Cardiac fibroblast (primary cell): ENCODE results near the gene METTL6.
"Not testable (repeated sequence)": the region's sequence is repeated elsewhere in the genome, so short reads cannot be mapped to it uniquely, and the experiment has no call there.

ENCODE experiments used
- DNase-seq, 2 donors: peaks; one replicate each; pipeline versions ENCODE4 v3.0.0 to v3.0.0-alpha.2; 2010; ENCODE audit warnings: low read depth in 2 of 2
- H3K4me3 ChIP-seq, 2 donors: replicated peaks in 1 of 2; 1 replicate in 1 of 2; 2 replicates in 1 of 2; pipeline ENCODE4 v1.5.1; 2011; ENCODE audit warnings: low read depth in 2 of 2, low read length in 2 of 2, mild to moderate bottlenecking in 2 of 2, moderate library complexity in 1 of 2
- CTCF ChIP-seq: IDR thresholded peaks from one replicate; pipeline ENCODE4 v1.5.1; 2011; ENCODE audit warnings: low read depth, mild to moderate bottlenecking, low read length, inconsistent platforms

The METTL6 gene

GRCh38 chr3:15368561-15369135, 58.7 kb downstream of the METTL6 start:
- peak; percentile 30 to 34 for DNase-seq
- no peak overlapping the region for H3K4me3 ChIP-seq
- TF ChIP-seq CTCF = no peak

- no peak overlapping the region for H3K4me3 ChIP-seq
- peak; percentile 39 to 70 for DNase-seq
- TF ChIP-seq CTCF = no peak
Observed at GRCh38 chr3:15367059-15367458, 60.3 kb downstream of the METTL6 start.

GRCh38 chr3:15364078-15364477, 63.3 kb downstream of the METTL6 start:
- DNase-seq = peak in 1 of 2 donors; percentile 33

GRCh38 chr3:15361494-15362214, 65.7 kb downstream of the METTL6 start:
- no peak overlapping the region for H3K4me3 ChIP-seq
- DNase-seq = peak in 1 of 2 donors; percentile 65

More at GRCh38 chr3:15364078-15364477, 63.3 kb downstream of the METTL6 start:
- H3K4me3 ChIP-seq = not testable (repeated sequence)

GRCh38 chr3:15360788-15361493, 66.4 kb downstream of the METTL6 start:
- no peak overlapping the region for H3K4me3 ChIP-seq
- peak; percentile 43 to 71 for DNase-seq

More at GRCh38 chr3:15361494-15362214, 65.7 kb downstream of the METTL6 start:
- TF ChIP-seq CTCF = no peak

More at GRCh38 chr3:15360788-15361493, 66.4 kb downstream of the METTL6 start:
- no peak for TF ChIP-seq CTCF
